ENCODE measurements around the gene AGBL1.

- TF ChIP-seq CTCF (IDR thresholded peaks at IDR 0.05; ENCODE audit: insufficient read depth, low read depth, low read length) (no peak), EZH2 (IDR thresholded peaks at IDR 0.05; ENCODE audit: insufficient read depth, low read length) (no peak)
These were observed 247.7 kb downstream of the AGBL1 start for GRCh38 chr15:86327230-86327865.
